Left renal cortex interstitium (tissue), 4 donors: Measurements from ENCODE around the gene C20orf141. TPM values are rescaled to one million over a fixed set of nuclear protein-coding genes. Genes with fewer than 3 reads are reported as not detected.
"Not testable (repeated sequence)": the region's sequence is repeated elsewhere in the genome, so short reads cannot be mapped to it uniquely, and the experiment has no call there.

ENCODE experiments used
- DNase-seq, 4 donors: peaks; one replicate each; pipeline ENCODE4 v3.0.0-alpha.2; 2013; ENCODE audit warnings: low read depth in 4 of 4, low spot score in 2 of 4, missing footprints in 1 of 4
- polyA plus RNA-seq, 4 donors: library from polyadenylated mRNA; unstranded; fragments of 120-200 nt; gene quantifications; one replicate each; pipeline ENCODE4 v1.2.1, GENCODE V29; 2013; ENCODE audit not compliant: insufficient read length in 4 of 4

Gene C20orf141
- polyA plus RNA-seq, 4 donors: not detected

DNA sequence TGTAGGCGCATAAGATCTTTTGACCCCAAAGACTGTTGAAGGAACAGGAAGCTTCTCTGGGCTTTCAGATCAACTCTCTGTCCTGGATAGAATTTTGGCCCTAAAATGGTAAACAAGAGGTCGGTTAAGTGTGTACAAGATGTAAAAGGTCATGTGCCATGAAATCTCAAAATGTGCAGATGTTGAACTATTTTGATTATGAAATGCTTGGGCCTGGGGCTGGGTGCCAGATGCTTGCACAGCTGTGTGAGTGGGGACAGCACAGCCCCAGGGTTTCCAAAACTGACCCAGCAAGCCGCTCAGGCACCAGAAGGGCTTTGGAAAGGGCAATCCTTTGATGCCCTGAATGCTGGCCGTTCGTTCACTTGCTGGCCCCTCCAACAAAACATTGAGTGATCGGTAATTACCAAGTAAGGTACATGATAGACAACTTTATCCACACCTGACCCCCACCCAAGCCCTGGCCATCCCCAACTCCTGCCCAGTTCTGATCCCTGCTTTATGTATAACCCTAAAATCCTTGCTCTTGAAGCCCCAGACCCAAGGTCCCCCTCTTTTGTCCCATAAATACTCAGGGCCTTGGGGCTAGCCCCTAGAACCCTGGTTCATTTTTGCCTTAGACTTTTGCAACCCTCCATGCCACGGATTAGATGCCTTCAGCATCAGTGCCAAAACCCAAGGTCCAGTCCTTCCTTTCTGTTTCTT, 3.3 kb downstream of the C20orf141 start:
- DNase-seq: no peak

DNA sequence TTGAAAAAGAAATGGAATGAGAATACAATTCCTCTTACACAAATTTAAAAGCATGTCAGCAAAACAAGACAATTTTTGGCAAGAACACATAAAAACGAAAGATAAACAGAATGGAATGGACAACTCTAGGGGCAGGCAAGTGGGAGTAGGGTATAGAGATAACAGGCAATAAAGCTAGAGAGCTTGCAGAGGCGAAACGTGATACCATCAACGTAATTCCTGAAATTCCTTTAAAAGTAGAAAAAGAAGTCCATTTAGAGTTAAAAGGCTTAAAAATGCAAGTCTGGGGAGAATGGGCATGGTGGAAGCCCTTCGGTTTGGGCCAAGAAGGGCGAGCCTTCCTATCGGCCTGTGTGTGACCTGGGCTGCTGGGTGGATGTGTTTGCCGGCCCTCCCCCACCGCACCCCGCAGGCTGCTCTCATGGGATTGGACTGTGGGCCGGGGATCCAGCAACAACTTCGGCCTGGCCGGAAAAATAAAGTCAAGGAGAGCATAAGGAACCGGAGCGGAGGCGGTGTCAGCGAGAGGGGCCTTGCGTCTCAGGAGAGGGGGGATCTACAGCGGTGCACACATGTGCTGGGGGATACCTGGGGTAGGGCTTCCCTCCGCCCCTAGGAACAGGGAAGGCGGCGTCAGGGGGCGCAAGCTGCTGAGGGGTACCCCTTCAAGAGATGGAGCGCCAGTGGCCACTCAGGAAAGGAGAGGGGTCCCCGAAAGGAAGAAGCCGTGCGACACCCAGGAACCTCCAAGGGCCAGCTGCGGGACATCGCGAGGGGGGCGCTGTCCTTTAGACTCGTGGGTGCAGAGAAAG, 5.5 kb downstream of the C20orf141 start:
- no peak for DNase-seq

DNA sequence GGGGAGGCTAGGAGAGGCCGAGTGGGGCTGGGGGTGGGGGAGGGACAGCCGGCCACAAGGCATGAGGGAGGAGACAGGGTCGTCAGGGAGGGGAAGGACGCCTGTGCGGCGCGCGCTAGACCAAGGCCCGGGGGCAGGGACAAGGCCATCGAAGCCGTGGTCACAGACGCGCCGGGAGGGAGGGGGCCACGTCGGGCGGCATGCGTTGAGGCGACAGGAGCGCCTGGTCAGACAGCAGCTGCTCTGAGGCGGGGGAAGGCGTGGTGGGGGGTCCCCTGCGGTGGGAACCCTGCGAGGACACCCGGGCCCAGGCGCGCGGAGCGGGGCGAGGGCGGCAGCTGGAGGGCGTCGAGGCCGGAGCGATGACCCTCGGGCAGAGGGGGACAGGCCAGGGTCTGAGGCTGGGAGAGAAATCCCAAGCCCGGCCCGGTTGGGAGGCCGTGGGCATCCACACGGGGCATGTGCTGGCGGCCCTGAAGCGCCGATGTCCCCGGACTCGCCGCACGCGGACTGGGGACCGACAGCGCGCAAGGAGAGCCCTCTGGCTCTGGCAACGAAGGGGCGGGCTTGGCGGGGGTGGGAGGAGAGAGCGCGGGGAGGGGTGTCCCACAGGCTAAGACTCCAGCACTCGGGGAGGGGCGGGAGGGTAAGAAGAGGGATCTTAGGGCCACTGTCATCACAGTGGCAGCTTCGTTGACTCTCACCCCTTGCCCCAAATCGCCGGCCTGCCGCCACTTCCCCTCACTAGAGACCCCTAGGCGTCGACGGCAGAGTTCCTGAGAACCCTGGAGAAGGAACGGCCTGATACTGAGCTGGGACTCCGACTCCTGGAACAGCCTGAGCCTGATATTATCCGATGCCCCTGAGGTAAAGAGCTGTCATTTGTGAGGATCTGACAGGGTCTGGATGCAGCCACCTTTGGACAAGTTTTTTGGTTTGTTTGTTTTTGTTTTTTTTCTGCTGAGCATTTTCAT, 6.4 kb downstream of the C20orf141 start:
- DNase-seq: no peak

DNA sequence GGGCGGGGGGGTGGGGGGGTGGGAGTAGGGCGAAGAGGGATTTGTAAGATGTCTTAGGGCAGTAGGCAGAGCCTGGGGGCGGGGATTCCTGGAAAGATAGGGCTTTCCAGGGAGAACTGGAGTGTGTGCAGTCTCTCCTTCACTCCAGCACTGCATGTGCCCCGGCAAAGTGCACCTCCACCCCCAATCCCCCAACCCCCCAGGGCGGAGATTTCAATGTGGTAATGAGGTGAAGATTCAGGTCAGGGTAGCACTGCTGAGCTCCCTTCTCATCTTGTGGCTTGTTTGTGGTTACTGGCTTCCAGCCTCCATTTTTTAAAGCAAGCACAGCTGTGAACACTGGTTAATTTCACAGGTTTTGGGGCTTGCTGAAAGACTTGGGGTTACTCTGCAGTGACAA, 7.3 kb downstream of the C20orf141 start:
- DNase-seq: no peak

DNA sequence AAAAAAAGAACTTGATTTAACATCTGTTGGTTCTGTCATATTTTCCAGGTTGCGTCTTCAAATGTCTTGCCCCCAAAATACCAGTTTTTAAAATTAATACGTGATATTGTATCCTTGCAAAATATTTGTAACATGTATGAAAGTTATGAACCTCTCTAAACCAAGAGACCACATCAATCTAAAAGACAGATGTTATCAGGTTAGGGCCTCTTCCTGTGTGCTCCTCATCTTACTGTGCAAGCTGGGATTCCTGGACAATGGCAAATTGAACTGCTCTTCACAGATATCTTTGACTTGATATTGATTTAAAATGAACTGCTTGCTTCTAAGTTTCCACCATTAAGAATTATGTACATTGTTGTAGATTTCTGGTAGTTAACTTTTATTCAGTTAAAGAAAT, 11.0 kb downstream of the C20orf141 start:
- no peak for DNase-seq

DNA sequence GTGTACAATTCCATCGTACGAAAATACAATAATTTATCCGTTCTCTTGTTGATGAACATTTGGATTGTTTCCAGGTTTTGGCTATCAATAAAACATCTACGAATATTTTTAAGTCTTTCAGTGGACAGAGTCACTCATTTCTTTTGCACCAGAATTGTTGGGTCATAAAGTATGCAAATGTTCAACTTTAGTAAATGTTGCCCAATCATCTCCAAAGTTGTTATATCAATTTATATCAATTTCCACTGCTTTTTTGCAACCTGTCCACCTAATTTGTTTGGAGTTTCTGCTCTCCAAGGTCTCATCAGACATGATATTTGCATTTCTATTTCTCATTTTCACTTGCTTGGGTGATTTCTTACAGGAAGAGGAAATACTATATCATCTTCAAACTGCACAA, 11.9 kb downstream of the C20orf141 start:
- DNase-seq: no peak

DNA sequence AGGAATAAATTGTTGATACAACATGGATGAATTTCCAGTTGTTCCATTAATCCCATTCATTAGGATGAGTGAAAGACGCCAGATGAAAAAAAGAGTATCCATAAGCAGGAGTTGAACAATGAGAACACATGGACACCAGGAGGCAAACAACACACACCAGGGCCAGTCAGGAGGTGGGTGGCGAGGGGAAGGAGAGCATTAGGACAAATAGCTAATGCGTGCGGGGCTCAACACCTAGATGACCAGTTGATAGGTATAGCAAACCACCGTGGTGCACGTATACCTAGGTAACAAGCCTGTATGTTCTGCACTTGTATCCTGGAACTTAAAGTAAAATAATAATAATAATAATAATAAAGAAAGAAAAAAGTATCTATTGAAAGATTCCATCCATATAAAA, 14.6 kb downstream of the C20orf141 start:
- DNase-seq: no peak

DNA sequence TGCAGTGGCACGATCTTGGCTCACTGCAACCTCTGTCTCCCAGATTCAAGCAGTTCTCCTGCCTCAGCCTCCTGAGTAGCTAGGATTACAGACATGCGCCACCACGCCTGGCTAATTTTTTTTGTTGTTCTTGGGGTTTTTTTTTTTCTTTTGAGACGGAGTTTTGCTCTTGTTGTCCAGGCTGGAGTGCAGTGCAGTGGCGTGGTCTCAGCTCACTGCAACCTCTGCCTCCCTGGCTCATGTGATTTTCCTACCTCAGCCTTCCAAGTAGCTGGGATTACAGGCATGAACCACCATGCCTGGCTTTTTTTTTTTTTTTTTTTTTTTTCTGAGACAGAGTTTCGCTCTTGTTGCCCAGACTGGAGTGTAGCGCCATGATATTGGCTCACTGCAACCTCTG, 16.4 kb downstream of the C20orf141 start:
- DNase-seq: not testable (repeated sequence)

DNA sequence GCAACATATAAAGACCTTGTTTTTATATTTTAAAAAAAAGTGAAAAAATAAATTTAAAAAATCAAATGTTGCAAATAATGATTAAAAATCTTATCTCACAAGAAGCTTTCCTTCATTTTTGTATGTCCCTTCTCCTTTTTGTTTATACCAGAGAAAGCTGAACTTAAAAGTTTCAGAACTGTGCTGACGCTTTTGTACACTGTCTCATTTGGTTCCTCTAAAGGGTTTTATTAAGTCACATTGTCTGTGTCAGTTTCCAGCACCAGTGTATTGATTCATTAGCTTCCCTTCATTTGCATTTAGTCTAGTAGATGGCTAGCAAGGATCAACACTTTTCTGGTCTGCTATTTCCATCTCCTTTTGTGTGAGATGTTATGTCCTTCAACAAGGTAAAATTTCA, 19.0 kb downstream of the C20orf141 start:
- DNase-seq: no peak

DNA sequence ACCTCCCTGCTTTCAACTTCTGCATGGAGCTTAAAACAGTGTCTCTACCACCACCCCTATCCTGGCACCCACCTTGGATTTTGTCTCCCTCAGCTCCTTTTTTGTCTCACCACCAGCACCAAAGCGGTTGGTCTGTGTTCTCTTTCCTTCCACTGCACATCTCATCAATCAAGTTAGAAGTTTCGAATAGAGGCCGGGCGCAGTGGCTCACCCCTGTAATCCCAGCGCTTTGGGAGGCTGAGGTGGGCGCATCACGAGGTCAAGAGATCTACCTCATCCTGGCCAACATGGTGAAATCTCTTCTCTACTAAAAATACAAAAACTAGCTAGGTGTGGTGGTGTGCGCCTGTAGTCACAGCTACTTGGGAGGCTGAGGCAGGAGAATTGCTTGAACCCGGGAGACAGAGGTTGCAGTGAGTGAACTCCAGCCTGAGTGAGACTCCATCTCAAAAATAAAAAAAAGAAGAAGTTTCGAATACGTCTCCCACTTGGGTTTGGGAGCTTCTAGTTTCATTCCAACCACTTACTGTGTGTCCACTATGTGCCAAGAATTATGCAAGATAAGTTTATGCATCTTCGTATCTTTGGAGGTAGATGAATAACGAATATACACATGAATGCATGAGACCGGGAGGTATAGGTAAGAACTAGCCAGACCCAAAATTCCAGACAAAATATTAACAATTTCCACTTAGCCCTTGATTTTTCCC, 19.8 kb downstream of the C20orf141 start:
- no peak for DNase-seq

DNA sequence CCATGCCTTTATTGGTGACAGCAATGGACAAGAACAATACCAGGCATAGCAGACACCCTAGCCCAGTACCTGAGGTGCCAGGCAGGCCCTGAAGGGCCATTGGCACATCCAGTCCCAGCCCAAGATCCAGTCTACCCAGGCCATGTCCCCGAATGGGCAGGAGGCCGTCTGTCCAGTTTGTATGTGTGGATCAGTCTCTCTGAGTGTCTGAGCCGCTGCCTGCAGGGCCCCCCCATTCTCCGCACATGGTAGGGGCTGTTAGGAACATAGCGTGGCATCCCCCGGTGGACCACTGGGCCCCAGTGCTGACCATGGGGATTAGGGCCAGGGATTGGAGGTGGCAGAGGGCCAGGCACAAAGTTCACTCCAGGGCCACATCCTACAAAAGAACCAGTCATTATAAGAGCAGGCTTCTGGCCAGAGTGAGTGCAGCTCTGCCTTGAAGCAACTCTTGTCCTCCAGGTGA, 20.6 kb downstream of the C20orf141 start:
- DNase-seq: no peak

DNA sequence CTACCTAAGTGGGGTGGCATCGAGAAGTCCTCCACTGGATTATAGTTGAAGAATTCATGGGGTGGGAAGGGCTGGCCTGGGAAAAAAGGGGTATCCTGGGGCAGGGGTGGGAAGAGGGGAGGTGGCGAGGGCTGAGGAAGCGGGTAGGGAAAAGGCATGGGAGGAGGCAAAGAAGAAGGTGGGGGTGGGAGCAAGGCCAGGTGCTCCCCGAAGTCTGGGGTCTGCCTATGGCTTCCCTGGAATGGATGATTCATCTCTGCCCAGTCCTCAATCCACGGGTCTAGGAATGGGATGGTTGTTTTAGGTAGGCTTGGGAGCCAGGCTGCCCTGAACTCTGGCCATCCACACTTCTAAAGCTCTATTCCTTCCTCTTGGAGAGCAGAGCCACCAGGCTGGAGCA, 21.2 kb downstream of the C20orf141 start:
- no peak for DNase-seq

DNA sequence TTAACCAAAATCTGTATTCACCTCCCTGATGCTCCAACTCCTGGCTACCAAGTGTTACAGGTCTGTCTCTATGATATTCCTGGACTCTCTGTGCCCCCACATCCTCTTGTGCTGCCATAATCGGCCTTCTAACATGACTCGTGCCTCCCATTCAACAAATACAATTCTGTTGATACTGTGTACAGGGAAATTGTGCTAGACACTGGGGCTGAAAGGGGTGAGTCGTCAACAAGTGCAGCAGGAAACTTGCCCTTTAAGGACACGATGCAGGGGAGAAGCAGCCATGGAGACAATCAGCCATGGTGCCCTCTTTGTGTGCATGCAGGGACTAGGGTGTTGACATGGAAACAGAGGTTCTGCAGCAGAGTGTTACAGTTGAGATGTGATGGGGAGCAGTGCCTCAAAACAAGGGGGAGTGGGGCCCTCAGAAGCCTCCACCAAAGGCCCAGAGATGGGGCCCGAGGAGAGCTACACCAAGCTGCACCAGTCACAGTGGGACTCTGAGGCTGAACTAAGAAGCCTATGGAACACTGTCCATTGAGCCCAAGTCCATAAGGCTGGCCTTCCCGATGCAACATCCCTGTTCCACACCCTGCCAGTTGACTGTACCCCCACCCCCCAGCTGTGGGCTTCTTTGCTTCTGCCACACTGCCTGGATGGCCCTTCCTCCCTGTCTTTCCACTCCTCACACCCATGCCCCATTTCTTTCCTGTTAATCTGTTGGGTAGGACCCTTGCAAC, 22.6 kb downstream of the C20orf141 start:
- no peak for DNase-seq

DNA sequence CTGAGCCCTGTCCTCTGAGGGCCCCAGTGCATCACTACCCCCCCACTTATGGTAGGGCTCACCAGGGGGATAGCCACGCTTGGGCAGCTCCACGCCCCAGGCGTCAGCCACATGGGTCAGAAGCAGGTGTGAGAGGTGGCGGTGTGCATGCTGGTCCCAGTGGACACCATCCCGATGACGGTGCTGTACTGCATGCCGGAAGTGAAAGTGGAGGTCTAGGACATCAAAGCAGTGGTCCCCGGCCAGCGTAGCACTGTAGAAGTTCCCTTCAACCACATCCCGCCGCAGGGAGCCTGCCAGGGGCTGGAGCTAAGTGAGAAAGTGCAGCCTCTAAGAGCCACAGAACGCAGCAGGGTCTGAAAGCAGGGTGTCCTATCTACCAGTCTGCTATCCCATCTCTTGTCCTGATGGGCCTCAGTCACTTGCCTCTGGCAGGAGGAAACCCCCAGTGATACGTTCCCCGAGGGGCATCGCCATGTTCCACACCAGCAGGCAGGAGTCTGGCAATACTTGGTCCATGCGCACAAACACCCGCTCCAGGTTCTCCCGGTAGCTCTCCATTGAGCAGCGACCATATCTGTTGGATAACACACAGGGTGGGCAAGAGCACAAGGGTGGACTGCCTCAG, 23.5 kb downstream of the C20orf141 start:
- no peak for DNase-seq

DNA sequence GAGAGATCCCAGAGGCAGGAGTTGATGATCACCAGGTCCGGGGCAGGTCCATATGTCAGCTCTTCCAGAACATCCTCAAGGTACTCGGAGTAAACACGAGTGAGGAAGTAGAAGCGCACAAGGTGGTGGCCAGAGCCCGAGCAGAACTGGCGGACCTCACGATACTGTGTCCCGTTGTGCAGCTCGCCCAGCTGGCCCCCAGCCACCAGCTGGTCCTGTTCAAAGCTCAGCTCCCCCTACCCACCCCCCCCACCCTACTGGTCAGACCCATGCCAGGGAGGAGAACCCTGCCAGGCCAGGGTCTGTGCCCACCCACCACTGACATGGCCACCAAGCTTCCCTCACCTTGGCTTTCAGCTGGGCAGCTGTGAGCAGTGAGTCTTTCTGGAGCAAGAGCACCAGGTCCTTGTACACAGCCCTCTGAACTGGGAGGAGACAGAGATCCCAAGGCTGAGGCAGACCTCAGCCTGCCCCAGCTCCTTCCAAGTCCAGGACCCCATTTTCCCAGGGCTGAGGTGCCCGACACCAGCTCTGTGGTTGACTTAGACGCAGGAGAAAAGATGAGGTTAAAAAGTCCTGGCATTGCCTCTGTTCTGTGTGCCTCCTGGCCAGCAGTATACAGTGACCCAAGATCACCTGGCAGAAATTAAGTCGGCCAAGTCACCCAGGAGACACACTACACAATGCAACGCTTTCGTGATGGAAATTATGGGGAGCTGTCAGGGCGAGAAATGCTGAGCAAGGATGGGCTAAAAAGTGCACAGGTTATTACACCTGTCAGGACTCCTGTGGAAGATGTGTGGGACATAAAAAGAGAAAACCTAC, 24.3 kb downstream of the C20orf141 start:
- DNase-seq: no peak

DNA sequence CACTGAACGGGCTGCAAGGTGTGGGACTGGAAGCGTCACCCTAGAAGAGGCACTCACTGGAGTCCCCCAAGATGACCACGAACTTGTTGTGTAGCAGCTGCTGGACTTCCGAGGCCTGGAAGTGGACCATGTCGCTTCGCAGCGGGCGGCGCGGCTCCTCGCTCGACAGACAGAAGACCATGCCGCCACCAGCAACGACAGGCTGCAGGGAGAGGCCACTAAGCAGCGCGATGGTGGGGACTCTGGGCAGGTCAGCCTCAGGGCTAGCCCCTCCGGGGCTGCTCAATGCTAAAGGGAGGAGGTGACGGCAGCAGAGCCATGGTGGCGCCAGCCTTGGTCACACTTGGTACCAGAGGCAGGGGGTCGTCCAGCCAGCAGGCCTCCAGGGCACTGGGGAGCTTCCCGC, 24.9 kb downstream of the C20orf141 start:
- no peak for DNase-seq

DNA sequence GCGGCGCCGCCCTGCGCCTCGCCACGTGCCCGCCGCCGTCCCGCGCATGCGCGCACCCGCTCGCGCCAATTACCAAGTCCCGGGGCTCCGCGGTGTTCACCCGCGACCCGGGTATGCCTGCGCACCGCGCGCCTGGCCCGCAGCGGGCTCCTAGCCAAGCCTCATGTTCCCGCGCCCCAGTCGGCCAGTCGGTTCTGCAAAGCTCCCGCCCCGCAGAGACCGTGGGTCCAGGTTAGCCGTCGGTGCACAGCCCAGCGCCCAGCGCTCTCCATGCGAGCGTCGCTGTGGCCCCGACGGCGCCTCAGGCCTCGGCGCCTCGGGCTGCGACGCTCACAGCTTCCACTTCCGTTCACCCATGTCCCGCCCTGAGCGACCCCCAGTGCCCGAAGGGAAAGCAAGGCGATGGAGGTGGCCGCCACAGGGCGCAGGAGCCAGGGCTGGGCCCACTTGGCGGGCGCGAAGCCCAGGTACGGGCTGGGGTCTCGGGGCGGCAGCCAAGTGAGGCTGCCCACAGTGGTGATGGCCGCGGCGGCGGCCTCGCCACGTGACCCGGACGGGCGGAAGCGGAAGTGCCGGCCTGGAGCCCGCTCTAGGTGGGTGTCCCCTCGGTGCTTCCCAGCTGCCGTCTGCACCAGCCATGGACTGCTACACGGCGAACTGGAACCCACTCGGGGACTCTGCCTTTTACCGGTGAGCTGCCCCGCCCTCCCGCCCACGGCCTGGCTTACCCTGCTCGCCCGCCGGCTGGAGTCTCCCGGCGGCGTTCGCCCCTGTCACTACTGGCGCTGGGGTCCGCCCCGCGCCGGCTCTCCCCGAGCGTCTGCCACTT, 25.6 kb downstream of the C20orf141 start, which contains the start of the genes PCED1A and VPS16:
TSS of gene PCED1A (minus strand) at position 518 of the 829 bp plus-strand sequence. CDS start 743 bp downstream, outside the sequence.
TSS of gene VPS16 (plus strand) at position 608 of the 829 bp plus-strand sequence. CDS start at position 638, 30 bp downstream.
- peak in 3 of 4 donors; percentile 70 to 75 (median 75) for DNase-seq
